ENCODE data around the gene G6PD.

G6PD gene

DNA sequence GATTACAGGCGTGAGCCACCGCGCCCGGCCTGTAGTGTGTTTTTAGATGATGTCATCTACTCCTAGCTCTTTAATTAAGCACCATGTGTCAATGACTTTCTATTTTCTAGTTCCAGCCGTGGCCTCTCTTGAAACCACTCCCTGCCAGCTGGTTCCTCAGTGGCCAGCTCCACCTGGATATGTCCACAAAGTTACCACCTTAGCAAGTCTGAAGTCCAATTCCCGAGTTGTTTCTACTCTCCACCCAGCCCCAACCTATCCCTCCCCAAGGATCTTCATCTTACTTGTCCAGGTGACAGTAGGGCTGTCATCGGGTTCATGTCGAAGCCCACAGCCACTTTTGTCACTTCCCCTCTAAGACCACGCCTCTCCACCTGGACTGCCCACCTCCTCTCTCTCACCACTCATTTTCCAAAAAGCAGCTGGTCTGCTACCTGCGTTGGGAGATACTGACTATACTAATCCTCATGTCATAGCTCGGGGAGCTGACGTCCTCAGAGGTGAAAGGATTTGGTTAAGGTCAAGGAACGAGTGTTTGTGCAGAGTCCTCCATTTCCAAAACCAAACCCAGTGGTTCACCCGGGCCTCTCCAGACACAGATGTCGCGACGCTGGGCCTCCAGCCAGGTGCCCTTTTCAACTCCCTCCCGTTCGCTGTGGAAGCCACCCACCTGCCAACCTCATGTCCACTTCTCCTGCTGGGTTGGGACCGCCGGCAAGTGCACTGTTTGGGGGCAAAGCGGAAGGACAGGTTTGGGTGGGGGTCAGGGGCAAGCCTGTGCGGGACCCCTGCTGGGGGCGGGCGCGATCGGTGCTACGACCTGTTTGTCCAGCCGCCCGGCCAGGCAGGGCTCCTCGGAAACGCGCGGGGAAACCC lies 31.3 kb downstream of the G6PD start:
- peak; percentile 4; the same call in 2 of the 3 replicates for ATAC-seq
- no peak for TF ChIP-seq TOX (CRISPR knock-in tag; IDR thresholded peaks at IDR 0.05; ENCODE audit: borderline replicate concordance)
- TF ChIP-seq PPARA (CRISPR knock-in tag; IDR thresholded peaks at IDR 0.05; ENCODE audit: borderline replicate concordance), result no peak
- no peak for TF ChIP-seq ESRRG (CRISPR knock-in tag; IDR thresholded peaks at IDR 0.05)
- no peak for TF ChIP-seq CSDC2 (CRISPR knock-in tag; IDR thresholded peaks at IDR 0.05)
- no peak for TF ChIP-seq ZNF70 (CRISPR knock-in tag; IDR thresholded peaks at IDR 0.05)
- no peak for TF ChIP-seq TCF4 (CRISPR knock-in tag; IDR thresholded peaks at IDR 0.05; ENCODE audit: borderline replicate concordance)

DNA sequence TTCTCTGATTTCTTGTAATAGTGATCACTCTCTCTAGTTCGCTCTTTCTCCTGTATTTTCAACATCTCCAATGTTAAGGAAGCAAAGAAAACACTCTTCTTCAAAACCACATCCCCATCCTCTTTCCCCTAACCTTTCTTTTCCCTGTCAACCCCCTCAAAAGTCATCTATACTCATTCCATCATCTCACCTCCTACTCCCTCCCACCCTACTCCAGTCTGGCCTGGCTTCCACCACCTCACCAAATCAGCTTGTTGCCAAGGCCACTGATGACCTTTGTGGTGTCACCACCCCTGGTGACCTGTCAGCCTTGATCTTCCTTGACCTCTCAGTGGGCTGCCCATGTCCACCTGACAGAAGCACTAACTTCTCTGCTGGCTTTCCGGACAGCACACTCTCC lies 32.9 kb downstream of the G6PD start:
- TF ChIP-seq ZC3H10 (CRISPR knock-in tag; IDR thresholded peaks at IDR 0.05), result no peak
- TF ChIP-seq, protein P1, sequence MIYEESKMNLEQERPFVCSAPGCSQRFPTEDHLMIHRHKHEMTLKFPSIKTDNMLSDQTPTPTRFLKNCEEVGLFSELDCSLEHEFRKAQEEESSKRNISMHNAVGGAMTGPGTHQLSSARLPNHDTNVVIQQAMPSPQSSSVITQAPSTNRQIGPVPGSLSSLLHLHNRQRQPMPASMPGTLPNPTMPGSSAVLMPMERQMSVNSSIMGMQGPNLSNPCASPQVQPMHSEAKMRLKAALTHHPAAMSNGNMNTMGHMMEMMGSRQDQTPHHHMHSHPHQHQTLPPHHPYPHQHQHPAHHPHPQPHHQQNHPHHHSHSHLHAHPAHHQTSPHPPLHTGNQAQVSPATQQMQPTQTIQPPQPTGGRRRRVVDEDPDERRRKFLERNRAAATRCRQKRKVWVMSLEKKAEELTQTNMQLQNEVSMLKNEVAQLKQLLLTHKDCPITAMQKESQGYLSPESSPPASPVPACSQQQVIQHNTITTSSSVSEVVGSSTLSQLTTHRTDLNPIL (CRISPR knock-in tag; IDR thresholded peaks at IDR 0.05; ENCODE audit: low read depth), result no peak
- no peak for TF ChIP-seq ZFP30 (CRISPR knock-in tag; IDR thresholded peaks at IDR 0.05)
- TF ChIP-seq, protein P2, sequence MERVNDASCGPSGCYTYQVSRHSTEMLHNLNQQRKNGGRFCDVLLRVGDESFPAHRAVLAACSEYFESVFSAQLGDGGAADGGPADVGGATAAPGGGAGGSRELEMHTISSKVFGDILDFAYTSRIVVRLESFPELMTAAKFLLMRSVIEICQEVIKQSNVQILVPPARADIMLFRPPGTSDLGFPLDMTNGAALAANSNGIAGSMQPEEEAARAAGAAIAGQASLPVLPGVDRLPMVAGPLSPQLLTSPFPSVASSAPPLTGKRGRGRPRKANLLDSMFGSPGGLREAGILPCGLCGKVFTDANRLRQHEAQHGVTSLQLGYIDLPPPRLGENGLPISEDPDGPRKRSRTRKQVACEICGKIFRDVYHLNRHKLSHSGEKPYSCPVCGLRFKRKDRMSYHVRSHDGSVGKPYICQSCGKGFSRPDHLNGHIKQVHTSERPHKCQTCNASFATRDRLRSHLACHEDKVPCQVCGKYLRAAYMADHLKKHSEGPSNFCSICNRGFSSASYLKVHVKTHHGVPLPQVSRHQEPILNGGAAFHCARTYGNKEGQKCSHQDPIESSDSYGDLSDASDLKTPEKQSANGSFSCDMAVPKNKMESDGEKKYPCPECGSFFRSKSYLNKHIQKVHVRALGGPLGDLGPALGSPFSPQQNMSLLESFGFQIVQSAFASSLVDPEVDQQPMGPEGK (CRISPR knock-in tag; IDR thresholded peaks at IDR 0.05; ENCODE audit: borderline replicate concordance), result no peak
- TF ChIP-seq ZNF8 (CRISPR knock-in tag; IDR thresholded peaks at IDR 0.05), result no peak
- ATAC-seq, result no peak

DNA sequence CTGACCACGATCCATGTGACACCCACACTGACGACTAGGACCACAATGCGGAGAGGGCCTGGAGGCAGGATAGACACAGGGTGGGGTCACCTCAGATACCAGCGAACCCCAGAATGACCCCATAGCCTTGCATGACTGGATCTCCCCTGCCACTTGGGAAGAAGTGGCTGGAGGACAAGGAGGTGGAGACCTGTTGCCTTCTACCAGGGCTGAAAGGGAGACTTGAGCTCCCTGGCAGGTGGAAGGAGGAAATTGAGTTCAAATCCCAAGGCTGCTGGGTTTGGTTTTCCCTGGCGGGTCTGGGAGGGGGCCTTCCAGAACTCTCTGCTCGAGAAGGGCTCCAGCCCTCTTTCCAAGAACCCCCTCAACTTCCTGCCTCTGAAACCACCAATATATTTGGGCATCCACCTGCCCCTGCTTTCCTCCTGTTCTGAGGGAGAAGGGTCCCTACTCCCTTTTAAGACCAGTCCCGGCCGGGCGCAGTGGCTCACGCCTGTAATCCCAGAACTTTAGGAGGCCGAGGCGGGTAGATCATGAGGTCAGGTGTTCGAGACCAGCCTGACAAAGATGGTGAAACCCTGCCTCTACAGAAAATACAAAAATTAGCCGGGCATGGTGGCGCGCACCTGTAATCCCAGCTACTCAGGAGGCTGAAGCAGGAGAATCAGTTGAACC lies 33.6 kb downstream of the G6PD start:
- TF ChIP-seq, protein P3, sequence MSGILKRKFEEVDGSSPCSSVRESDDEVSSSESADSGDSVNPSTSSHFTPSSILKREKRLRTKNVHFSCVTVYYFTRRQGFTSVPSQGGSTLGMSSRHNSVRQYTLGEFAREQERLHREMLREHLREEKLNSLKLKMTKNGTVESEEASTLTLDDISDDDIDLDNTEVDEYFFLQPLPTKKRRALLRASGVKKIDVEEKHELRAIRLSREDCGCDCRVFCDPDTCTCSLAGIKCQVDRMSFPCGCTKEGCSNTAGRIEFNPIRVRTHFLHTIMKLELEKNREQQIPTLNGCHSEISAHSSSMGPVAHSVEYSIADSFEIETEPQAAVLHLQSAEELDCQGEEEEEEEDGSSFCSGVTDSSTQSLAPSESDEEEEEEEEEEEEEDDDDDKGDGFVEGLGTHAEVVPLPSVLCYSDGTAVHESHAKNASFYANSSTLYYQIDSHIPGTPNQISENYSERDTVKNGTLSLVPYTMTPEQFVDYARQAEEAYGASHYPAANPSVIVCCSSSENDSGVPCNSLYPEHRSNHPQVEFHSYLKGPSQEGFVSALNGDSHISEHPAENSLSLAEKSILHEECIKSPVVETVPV (CRISPR knock-in tag; IDR thresholded peaks at IDR 0.05), result no peak
- TF ChIP-seq ZNF70 (CRISPR knock-in tag; IDR thresholded peaks at IDR 0.05), result no peak
- no peak for TF ChIP-seq TCF4 (CRISPR knock-in tag; IDR thresholded peaks at IDR 0.05; ENCODE audit: borderline replicate concordance)
- TF ChIP-seq GLIS3 (CRISPR knock-in tag; IDR thresholded peaks at IDR 0.05), result no peak
- TF ChIP-seq, protein P2 (CRISPR knock-in tag; IDR thresholded peaks at IDR 0.05; ENCODE audit: borderline replicate concordance), result no peak
- TF ChIP-seq PPARA (CRISPR knock-in tag; IDR thresholded peaks at IDR 0.05; ENCODE audit: borderline replicate concordance), result no peak
- TF ChIP-seq, protein P1 (CRISPR knock-in tag; IDR thresholded peaks at IDR 0.05; ENCODE audit: low read depth), result no peak
- no peak for TF ChIP-seq ZNF565 (CRISPR knock-in tag; conservative IDR thresholded peaks at IDR 0.05; ENCODE audit: low read depth)
- TF ChIP-seq ZFP30 (CRISPR knock-in tag; IDR thresholded peaks at IDR 0.05), result no peak
- no peak for TF ChIP-seq ISL1 (CRISPR knock-in tag; IDR thresholded peaks at IDR 0.05)
- no peak for TF ChIP-seq OSR1 (CRISPR knock-in tag; IDR thresholded peaks at IDR 0.05)
- no peak for TF ChIP-seq RARB (CRISPR knock-in tag; IDR thresholded peaks at IDR 0.05)
- no peak for TF ChIP-seq CSDC2 (CRISPR knock-in tag; IDR thresholded peaks at IDR 0.05)
- no peak for TF ChIP-seq ESRRG (CRISPR knock-in tag; IDR thresholded peaks at IDR 0.05)
- TF ChIP-seq, protein P4, sequence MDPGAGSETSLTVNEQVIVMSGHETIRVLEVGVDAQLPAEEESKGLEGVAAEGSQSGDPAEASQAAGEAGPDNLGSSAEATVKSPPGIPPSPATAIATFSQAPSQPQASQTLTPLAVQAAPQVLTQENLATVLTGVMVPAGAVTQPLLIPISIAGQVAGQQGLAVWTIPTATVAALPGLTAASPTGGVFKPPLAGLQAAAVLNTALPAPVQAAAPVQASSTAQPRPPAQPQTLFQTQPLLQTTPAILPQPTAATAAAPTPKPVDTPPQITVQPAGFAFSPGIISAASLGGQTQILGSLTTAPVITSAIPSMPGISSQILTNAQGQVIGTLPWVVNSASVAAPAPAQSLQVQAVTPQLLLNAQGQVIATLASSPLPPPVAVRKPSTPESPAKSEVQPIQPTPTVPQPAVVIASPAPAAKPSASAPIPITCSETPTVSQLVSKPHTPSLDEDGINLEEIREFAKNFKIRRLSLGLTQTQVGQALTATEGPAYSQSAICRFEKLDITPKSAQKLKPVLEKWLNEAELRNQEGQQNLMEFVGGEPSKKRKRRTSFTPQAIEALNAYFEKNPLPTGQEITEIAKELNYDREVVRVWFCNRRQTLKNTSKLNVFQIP (CRISPR knock-in tag; IDR thresholded peaks at IDR 0.05; ENCODE audit: borderline replicate concordance, low read depth), result no peak
- TF ChIP-seq, protein P5, sequence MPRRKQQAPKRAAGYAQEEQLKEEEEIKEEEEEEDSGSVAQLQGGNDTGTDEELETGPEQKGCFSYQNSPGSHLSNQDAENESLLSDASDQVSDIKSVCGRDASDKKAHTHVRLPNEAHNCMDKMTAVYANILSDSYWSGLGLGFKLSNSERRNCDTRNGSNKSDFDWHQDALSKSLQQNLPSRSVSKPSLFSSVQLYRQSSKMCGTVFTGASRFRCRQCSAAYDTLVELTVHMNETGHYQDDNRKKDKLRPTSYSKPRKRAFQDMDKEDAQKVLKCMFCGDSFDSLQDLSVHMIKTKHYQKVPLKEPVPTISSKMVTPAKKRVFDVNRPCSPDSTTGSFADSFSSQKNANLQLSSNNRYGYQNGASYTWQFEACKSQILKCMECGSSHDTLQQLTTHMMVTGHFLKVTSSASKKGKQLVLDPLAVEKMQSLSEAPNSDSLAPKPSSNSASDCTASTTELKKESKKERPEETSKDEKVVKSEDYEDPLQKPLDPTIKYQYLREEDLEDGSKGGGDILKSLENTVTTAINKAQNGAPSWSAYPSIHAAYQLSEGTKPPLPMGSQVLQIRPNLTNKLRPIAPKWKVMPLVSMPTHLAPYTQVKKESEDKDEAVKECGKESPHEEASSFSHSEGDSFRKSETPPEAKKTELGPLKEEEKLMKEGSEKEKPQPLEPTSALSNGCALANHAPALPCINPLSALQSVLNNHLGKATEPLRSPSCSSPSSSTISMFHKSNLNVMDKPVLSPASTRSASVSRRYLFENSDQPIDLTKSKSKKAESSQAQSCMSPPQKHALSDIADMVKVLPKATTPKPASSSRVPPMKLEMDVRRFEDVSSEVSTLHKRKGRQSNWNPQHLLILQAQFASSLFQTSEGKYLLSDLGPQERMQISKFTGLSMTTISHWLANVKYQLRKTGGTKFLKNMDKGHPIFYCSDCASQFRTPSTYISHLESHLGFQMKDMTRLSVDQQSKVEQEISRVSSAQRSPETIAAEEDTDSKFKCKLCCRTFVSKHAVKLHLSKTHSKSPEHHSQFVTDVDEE (CRISPR knock-in tag; IDR thresholded peaks at IDR 0.05), result no peak
- no peak for TF ChIP-seq ZFP3 (CRISPR knock-in tag; IDR thresholded peaks at IDR 0.05)
- TF ChIP-seq SNAI2 (CRISPR knock-in tag; IDR thresholded peaks at IDR 0.05), result no peak
- TF ChIP-seq TOX (CRISPR knock-in tag; IDR thresholded peaks at IDR 0.05; ENCODE audit: borderline replicate concordance), result no peak
- no peak for TF ChIP-seq BACH2 (CRISPR knock-in tag; IDR thresholded peaks at IDR 0.05; ENCODE audit: borderline replicate concordance)
- ATAC-seq, result no peak

All from SK-N-SH treated with all-trans-retinoic acid at 6 μM for 48 hours (cell line).